Activated naive CD4-positive, alpha-beta T cell treated with anti-CD3 and anti-CD28 coated beads, Interleukin-2, amount 10 ng/mL, durations not matched to agents 7 days and 5 days (primary cell): ENCODE results near the gene MT1G.
A peak's percentile ranks its signal among the peaks of the same experiment; 100 is the strongest.
"Not testable (repeated sequence)": the region's sequence is repeated elsewhere in the genome, so short reads cannot be mapped to it uniquely, and the experiment has no call there.

Experiments used
- CTCF ChIA-PET: fragments of 350-600 bp; sonication (Branson Sonifier 250); formaldehyde crosslinking; loops from one replicate; lab custom pipeline; 2021; ENCODE audit warnings: antibody characterized with exemption; lab: Charles Lee
- DNase-seq: peaks from one replicate; pipeline ENCODE4 v3.0.0-alpha.2; 2020
- H3K27ac Mint-ChIP-seq: one replicate; pipeline ENCODE4 v1.8.0; 2021; ENCODE audit warnings: mild to moderate bottlenecking, moderate library complexity, mixed read lengths
- H3K27me3 Mint-ChIP-seq: one replicate; pipeline ENCODE4 v1.8.0; 2021; ENCODE audit warnings: mild to moderate bottlenecking, mixed read lengths
- H3K36me3 Mint-ChIP-seq: one replicate; pipeline ENCODE4 v1.8.0; 2021; ENCODE audit warnings: mixed read lengths
- H3K4me1 Mint-ChIP-seq: one replicate; pipeline ENCODE4 v1.8.0; 2021; ENCODE audit warnings: mixed read lengths
- H3K4me3 Mint-ChIP-seq: one replicate; pipeline ENCODE4 v1.8.0; 2021; ENCODE audit warnings: mild to moderate bottlenecking, moderate library complexity, mixed read lengths
- H3K9me3 Mint-ChIP-seq: one replicate; pipeline ENCODE4 v1.8.0; 2021; ENCODE audit warnings: mixed read lengths

Gene MT1G

DNA sequence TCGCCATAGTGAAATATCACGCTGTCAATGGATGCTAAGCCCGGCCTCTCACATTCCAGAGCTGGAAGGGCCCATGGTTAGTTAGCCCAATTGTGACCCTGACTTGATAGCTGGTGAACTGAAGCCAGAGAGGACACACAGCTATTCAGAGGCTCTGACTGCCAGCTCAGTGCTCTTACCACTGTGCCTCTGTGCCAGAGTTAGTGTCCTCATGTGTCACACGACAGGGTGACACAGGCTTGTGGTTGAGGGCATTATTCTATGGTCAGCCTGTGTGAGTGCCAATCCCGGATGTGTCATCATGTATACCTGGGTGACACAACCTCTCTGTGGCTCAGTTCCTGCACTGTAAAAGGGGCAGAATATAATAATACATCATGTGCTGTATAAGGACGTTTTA is 12.0 kb upstream of the MT1G start:
- H3K27ac Mint-ChIP-seq: no peak overlapping the region
- H3K4me1 Mint-ChIP-seq: peaks cover 51% of the 10 kb centered on the region
- H3K9me3 Mint-ChIP-seq: no peaks in the 10 kb centered on the region
- CTCF ChIA-PET: interaction anchor here (0.9 to 1.5 kb wide), 3 partner anchors 10 to 104 kb away, joined by 3 to 6 read pairs (median 4); partner anchors contain the start of gene MT1H
- H3K36me3 Mint-ChIP-seq: peaks cover 11% of the 10 kb centered on the region
- H3K4me3 Mint-ChIP-seq: no peak overlapping the region
- no peak for DNase-seq
- H3K27me3 Mint-ChIP-seq: peaks cover 28% of the 10 kb centered on the region

DNA sequence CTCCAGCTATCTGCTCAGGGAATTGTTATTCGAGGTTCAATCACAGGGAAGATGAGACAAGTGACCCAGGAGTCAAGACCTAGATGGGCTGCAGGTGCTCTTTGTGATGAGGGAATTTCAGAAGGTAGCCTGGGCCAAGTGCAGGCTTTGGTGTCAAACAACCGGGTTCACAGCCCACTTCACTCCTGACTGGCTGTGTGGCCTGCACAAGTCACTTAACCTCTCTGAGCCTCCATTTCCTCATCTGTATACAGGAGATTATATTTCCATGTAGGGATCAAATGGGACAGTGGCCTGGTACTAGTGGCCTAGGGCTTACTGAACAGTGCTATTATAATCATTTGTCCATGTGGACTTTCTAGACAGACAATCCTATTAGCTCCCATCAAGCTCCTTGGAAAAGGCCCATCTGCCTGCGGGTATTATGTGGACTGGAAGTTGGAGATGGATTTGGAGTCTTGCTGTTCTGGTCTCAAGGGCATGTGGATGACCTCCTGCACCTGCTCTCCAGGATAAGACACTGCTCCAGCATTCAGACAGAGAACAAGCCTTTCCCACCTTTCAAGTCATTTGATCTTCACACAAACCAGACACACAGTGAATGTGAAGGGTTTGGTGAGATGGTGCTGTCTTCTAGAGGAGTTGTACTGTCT is 11.3 kb upstream of the MT1G start:
- Mint-ChIP-seq H3K4me1 (peaks cover 53% of the 10 kb centered on the region), H3K27ac (no peak overlapping the region), H3K27me3 (peaks cover 30% of the 10 kb centered on the region), H3K36me3 (peaks cover 6% of the 10 kb centered on the region), H3K4me3 (no peak overlapping the region), H3K9me3 (no peaks in the 10 kb centered on the region)
- DNase-seq: no peak
- CTCF ChIA-PET: interaction anchor here (0.9 to 1.5 kb wide), 3 partner anchors 9 to 103 kb away, joined by 3 to 6 read pairs (median 4); partner anchors contain the start of gene MT1H

GRCh38 chr16:56677474-56677873 is 9.6 kb upstream of the MT1G start:
- H3K27ac Mint-ChIP-seq: no peak overlapping the region
- H3K9me3 Mint-ChIP-seq: no peaks in the 10 kb centered on the region
- H3K36me3 Mint-ChIP-seq: peaks cover 1% of the 10 kb centered on the region
- DNase-seq: no peak
- CTCF ChIA-PET: interaction anchor here (0.7 to 2.8 kb wide), 5 partner anchors 9 to 474 kb away, joined by 3 to 20 read pairs (median 3); no protein-coding TSS in a partner anchor
- peaks cover 42% of the 10 kb centered on the region for H3K27me3 Mint-ChIP-seq
- peaks cover 44% of the 10 kb centered on the region for H3K4me1 Mint-ChIP-seq
- H3K4me3 Mint-ChIP-seq: no peak overlapping the region

GRCh38 chr16:56675685-56676210 is 7.9 kb upstream of the MT1G start:
- Mint-ChIP-seq H3K27me3 (peaks cover 60% of the 10 kb centered on the region), H3K27ac (peak overlapping the region; percentile 42)

GRCh38 chr16:56674570-56674969 is 6.7 kb upstream of the MT1G start:
- H3K36me3 Mint-ChIP-seq, H3K9me3 Mint-ChIP-seq, H3K27ac Mint-ChIP-seq, DNase-seq, H3K4me3 Mint-ChIP-seq: not testable (repeated sequence)
- CTCF ChIA-PET: interaction anchor here (1.2 to 3.1 kb wide), 4 partner anchors 8 to 98 kb away, joined by 4 to 31 read pairs (median 4); partner anchors contain the start of gene MT1X
- Mint-ChIP-seq H3K4me1 (peaks cover 39% of the 10 kb centered on the region), H3K27me3 (peaks cover 71% of the 10 kb centered on the region)

More at GRCh38 chr16:56675685-56676210, 7.9 kb upstream of the MT1G start:
- peak; percentile 78 for DNase-seq
- peak overlapping the region; percentile 66 for H3K4me3 Mint-ChIP-seq
- CTCF ChIA-PET: interaction anchor here (0.7 to 2.8 kb wide), 5 partner anchors 14 to 114 kb away, joined by 3 to 20 read pairs (median 3); no protein-coding TSS in a partner anchor
- H3K4me1 Mint-ChIP-seq: peaks cover 33% of the 10 kb centered on the region
- H3K36me3 Mint-ChIP-seq: peaks cover 1% of the 10 kb centered on the region
- no peaks in the 10 kb centered on the region for H3K9me3 Mint-ChIP-seq

GRCh38 chr16:56673921-56674320 is 6.1 kb upstream of the MT1G start:
- peak; percentile 56 for DNase-seq
- Mint-ChIP-seq H3K4me1 (peaks cover 44% of the 10 kb centered on the region), H3K4me3 (peak overlapping the region; percentile 22), H3K9me3 (no peaks in the 10 kb centered on the region), H3K36me3 (peaks cover 3% of the 10 kb centered on the region), H3K27me3 (peaks cover 78% of the 10 kb centered on the region), H3K27ac (no peak overlapping the region)
- CTCF ChIA-PET: interaction anchor here (1.0 to 3.1 kb wide), 8 partner anchors 9 to 118 kb away, joined by 3 to 31 read pairs (median 4); partner anchors contain the start of gene MT1X

- Mint-ChIP-seq H3K27me3 (peaks cover 88% of the 10 kb centered on the region), H3K36me3 (peaks cover 3% of the 10 kb centered on the region), H3K27ac (no peak overlapping the region), H3K4me1 (peaks cover 53% of the 10 kb centered on the region), H3K9me3 (no peaks in the 10 kb centered on the region), H3K4me3 (no peak overlapping the region)
- CTCF ChIA-PET: interaction anchor here (1.0 to 3.1 kb wide), 9 partner anchors 10 to 119 kb away, joined by 3 to 31 read pairs (median 4); partner anchors contain the start of gene MT1X
- DNase-seq: no peak
These were observed 5.1 kb upstream of the MT1G start for GRCh38 chr16:56672761-56673536.

- H3K36me3 Mint-ChIP-seq, DNase-seq, H3K9me3 Mint-ChIP-seq, H3K27ac Mint-ChIP-seq, H3K4me3 Mint-ChIP-seq: not testable (repeated sequence)
- peaks cover 91% of the 10 kb centered on the region for H3K27me3 Mint-ChIP-seq
- H3K4me1 Mint-ChIP-seq: peaks cover 58% of the 10 kb centered on the region
- CTCF ChIA-PET: interaction anchor here (1.3 to 3.1 kb wide), 3 partner anchors 29 to 30 kb away, joined by 3 to 31 read pairs (median 8); no protein-coding TSS in a partner anchor
These were observed 4.3 kb upstream of the MT1G start for GRCh38 chr16:56672171-56672570.

- H3K4me3 Mint-ChIP-seq, H3K9me3 Mint-ChIP-seq, H3K27ac Mint-ChIP-seq, H3K36me3 Mint-ChIP-seq, DNase-seq: not testable (repeated sequence)
- Mint-ChIP-seq H3K4me1 (peaks cover 57% of the 10 kb centered on the region), H3K27me3 (peaks cover 91% of the 10 kb centered on the region)
- CTCF ChIA-PET: interaction anchor here (1.3 to 3.0 kb wide), 2 partner anchors 28 to 30 kb away, joined by 3 to 8 read pairs; no protein-coding TSS in a partner anchor
These were observed 3.8 kb upstream of the MT1G start for GRCh38 chr16:56671691-56672090.

DNA sequence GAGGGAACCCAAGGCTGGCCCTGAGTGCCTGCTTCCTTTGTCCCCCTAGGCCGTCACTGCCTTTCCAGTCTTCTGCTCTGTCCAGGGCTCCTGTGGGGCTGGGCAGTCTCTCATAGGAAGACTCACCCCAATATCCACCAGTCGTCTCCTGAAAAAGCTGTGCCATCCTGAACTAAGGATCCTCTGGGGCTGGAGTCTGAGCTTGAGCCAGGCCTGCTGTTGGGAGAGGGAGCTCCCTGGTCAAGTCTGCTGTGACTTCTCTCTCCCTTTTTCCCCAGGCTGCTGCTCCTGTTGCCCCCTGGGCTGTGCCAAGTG is 2.7 kb upstream of the MT1G start:
- no peak overlapping the region for H3K27ac Mint-ChIP-seq
- H3K36me3 Mint-ChIP-seq: peaks cover 2% of the 10 kb centered on the region

GRCh38 chr16:56669840-56670619 is 2.2 kb upstream of the MT1G start:
- Mint-ChIP-seq H3K4me1 (peaks cover 41% of the 10 kb centered on the region), H3K36me3 (peaks cover 2% of the 10 kb centered on the region), H3K27ac (no peak overlapping the region), H3K27me3 (peaks cover 91% of the 10 kb centered on the region), H3K4me3 (no peak overlapping the region), H3K9me3 (no peaks in the 10 kb centered on the region)
- DNase-seq: no peak
- CTCF ChIA-PET: interaction anchor here (0.6 to 3.0 kb wide), 3 partner anchors 10 to 52 kb away, joined by 3 to 8 read pairs (median 4); no protein-coding TSS in a partner anchor

More for the DNA sequence above, 2.7 kb upstream of the MT1G start:
- H3K27me3 Mint-ChIP-seq: peaks cover 91% of the 10 kb centered on the region
- CTCF ChIA-PET: interaction anchor here (0.6 to 3.0 kb wide), 2 partner anchors 31 to 52 kb away, joined by 4 to 8 read pairs; no protein-coding TSS in a partner anchor
- no peak for DNase-seq
- no peak overlapping the region for H3K4me3 Mint-ChIP-seq
- H3K4me1 Mint-ChIP-seq: peaks cover 46% of the 10 kb centered on the region
- H3K9me3 Mint-ChIP-seq: no peaks in the 10 kb centered on the region

GRCh38 chr16:56669005-56669839 is 1.4 kb upstream of the MT1G start, which contains the start of gene MT1H:
TSS of gene MT1H (plus strand) at chr16:56669814. CDS start at chr16:56669885, 71 bp downstream.
- Mint-ChIP-seq H3K4me3 (peak within 1 kb of the TSS; percentile 28), H3K4me1 (peaks cover 38% of the 10 kb centered on the region), H3K27ac (no peak within 1 kb of the TSS), H3K36me3 (peaks cover 2% of the 10 kb centered on the region), H3K9me3 (no peaks in the 10 kb centered on the region), H3K27me3 (peaks cover 95% of the 10 kb centered on the region)
- CTCF ChIA-PET: interaction anchor here (0.9 to 3.0 kb wide), 4 partner anchors 8 to 33 kb away, joined by 3 to 8 read pairs (median 4); no protein-coding TSS in a partner anchor
- peak; percentile 39 for DNase-seq
